ENCODE results near the gene MMP15. TPM values are rescaled to one million over a fixed set of nuclear protein-coding genes. Genes with fewer than 3 reads are reported as not detected.
A peak's percentile ranks its signal among the peaks of the same experiment; 100 is the strongest.

Gene MMP15
- total RNA-seq, 1 donor from 2014 or later, result 7.2 TPM

DNA sequence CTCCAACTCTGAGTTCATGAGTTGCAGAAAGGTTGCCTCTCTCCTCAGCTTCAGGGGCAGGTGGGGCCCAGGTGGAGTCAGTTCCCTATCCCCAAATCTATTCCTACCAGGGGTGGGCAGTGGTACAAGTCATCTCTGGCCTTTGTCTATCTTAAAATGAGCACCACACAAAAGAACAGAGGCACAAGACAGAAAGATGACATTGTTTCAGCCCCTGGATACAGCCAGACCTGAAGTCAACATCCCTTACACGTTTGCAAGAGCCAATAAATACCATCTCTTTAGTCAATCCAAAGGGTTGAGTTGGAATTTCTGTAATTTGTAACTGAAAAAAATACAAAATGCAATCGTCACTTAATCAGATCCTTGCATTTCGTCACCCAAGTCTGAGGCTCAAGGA is 32.2 kb downstream of the MMP15 start:
- DNase-seq (ENCODE audit: low spot score), result no peak
- Histone ChIP-seq H3K79me2 (ENCODE audit: low read depth) (no peaks in the 10 kb centered on the region), H3K27me3 (no peaks in the 10 kb centered on the region), H3K4me3 (no peak overlapping the region), H2AFZ (replicated peaks) (no peak overlapping the region), H3K4me2 (no peak overlapping the region), H3K4me1 (peaks cover 4% of the 10 kb centered on the region), H3K9me3 (ENCODE audit: low read depth) (no peaks in the 10 kb centered on the region), H4K20me1 (ENCODE audit: low read depth) (no peaks in the 10 kb centered on the region), H3K27ac (no peak overlapping the region), H3F3A (ENCODE audit: low read depth) (peaks cover 4% of the 10 kb centered on the region), H3K36me3 (no peaks in the 10 kb centered on the region), H3K9ac (no peak overlapping the region)
- H3K27me3 Mint-ChIP-seq (ENCODE audit: insufficient read depth, low read depth), result peaks cover 7% of the 10 kb centered on the region
- H3K9me3 Mint-ChIP-seq, result no peaks in the 10 kb centered on the region
- H3K4me1 Mint-ChIP-seq, result peaks cover 9% of the 10 kb centered on the region
- H3K4me3 Mint-ChIP-seq, result no peak overlapping the region
- H3K27ac Mint-ChIP-seq, result no peak overlapping the region
- H3K36me3 Mint-ChIP-seq, result no peaks in the 10 kb centered on the region
- TF ChIP-seq CTCF (IDR thresholded peaks at IDR 0.05) (no peak), EZH2 (IDR thresholded peaks at IDR 0.05) (no peak)

- H3K27ac ChIP-seq, result no peak overlapping the region
- H3K9ac ChIP-seq, result no peak overlapping the region
Measured at GRCh38 chr16:58062821-58063220, 37.3 kb downstream of the MMP15 start.

GRCh38 chr16:58063377-58064076 is 38.0 kb downstream of the MMP15 start:
- peaks cover 7% of the 10 kb centered on the region for H3K27me3 Mint-ChIP-seq (ENCODE audit: insufficient read depth, low read depth)
- H3K9me3 Mint-ChIP-seq, result no peaks in the 10 kb centered on the region
- H3K9ac ChIP-seq, result no peak overlapping the region
- no peaks in the 10 kb centered on the region for H3K9me3 ChIP-seq (ENCODE audit: low read depth)
- no peak overlapping the region for H3K4me3 ChIP-seq
- H2AFZ ChIP-seq (replicated peaks), result peak overlapping the region; percentile 57
- peak overlapping the region; percentile 70 for H3K27ac Mint-ChIP-seq
- peak overlapping the region; percentile 65 for H3K4me3 Mint-ChIP-seq
- peak overlapping the region; percentile 35 for H3K4me2 ChIP-seq
- no peaks in the 10 kb centered on the region for H3K36me3 Mint-ChIP-seq
- H3K27me3 ChIP-seq, result no peaks in the 10 kb centered on the region
- no peak overlapping the region for H3K27ac ChIP-seq
- TF ChIP-seq CTCF (IDR thresholded peaks at IDR 0.05), result no peak
- no peak for TF ChIP-seq EZH2 (IDR thresholded peaks at IDR 0.05)
- no peak for TF ChIP-seq EZH2phosphoT487 (IDR thresholded peaks at IDR 0.05)
- DNase-seq (ENCODE audit: low spot score), result no peak
- peaks cover 11% of the 10 kb centered on the region for H3F3A ChIP-seq (ENCODE audit: low read depth)
- peaks cover 13% of the 10 kb centered on the region for H3K4me1 ChIP-seq
- H3K36me3 ChIP-seq, result no peaks in the 10 kb centered on the region
- no peaks in the 10 kb centered on the region for H4K20me1 ChIP-seq (ENCODE audit: low read depth)
- H3K79me2 ChIP-seq (ENCODE audit: low read depth), result no peaks in the 10 kb centered on the region
- peaks cover 17% of the 10 kb centered on the region for H3K4me1 Mint-ChIP-seq

More at GRCh38 chr16:58062821-58063220, 37.3 kb downstream of the MMP15 start:
- H3F3A ChIP-seq (ENCODE audit: low read depth), result peaks cover 11% of the 10 kb centered on the region
- no peaks in the 10 kb centered on the region for H3K79me2 ChIP-seq (ENCODE audit: low read depth)
- Mint-ChIP-seq H3K9me3 (no peaks in the 10 kb centered on the region), H3K4me1 (peaks cover 17% of the 10 kb centered on the region), H3K36me3 (no peaks in the 10 kb centered on the region), H3K4me3 (no peak overlapping the region), H3K27me3 (ENCODE audit: insufficient read depth, low read depth) (peaks cover 7% of the 10 kb centered on the region), H3K27ac (no peak overlapping the region)
- H3K27me3 ChIP-seq, result no peaks in the 10 kb centered on the region
- H3K4me1 ChIP-seq, result peaks cover 13% of the 10 kb centered on the region
- H4K20me1 ChIP-seq (ENCODE audit: low read depth), result no peaks in the 10 kb centered on the region
- no peak overlapping the region for H3K4me2 ChIP-seq
- H3K9me3 ChIP-seq (ENCODE audit: low read depth), result no peaks in the 10 kb centered on the region
- TF ChIP-seq EZH2phosphoT487 (IDR thresholded peaks at IDR 0.05), result no peak
- no peak for TF ChIP-seq EZH2 (IDR thresholded peaks at IDR 0.05)
- no peak for TF ChIP-seq CTCF (IDR thresholded peaks at IDR 0.05)
- no peak overlapping the region for H3K4me3 ChIP-seq
- no peaks in the 10 kb centered on the region for H3K36me3 ChIP-seq
- DNase-seq (ENCODE audit: low spot score), result no peak
- H2AFZ ChIP-seq (replicated peaks), result peak overlapping the region; percentile 34

Data from neural progenitor cell (in vitro differentiated cells).